Stomach (tissue), 9 donors: ENCODE measurements around the gene SLC17A6. TPM values are rescaled to one million over a fixed set of nuclear protein-coding genes. Genes with fewer than 3 reads are reported as not detected.

Experiments used
- DNase-seq, 2 donors: peaks; one replicate each; pipeline versions ENCODE4 v3.0.0 to v3.0.0-alpha.2; 2013 to 2019
- H3K27ac ChIP-seq, 5 donors: fragments of 200-600 bp in 4 of 5; sonication (generic) in 4 of 5; one replicate each; pipeline ENCODE4 v1.5.1; 2013 to 2019; ENCODE audit warnings: mild to moderate bottlenecking in 1 of 5, moderate library complexity in 1 of 5
- H3K27me3 ChIP-seq, 3 donors: fragments of 200-600 bp; sonication (generic); one replicate each; pipeline ENCODE4 v1.5.1; 2017 to 2019; ENCODE audit warnings: mixed run types in 1 of 3
- H3K36me3 ChIP-seq, 4 donors: fragments of 200-600 bp; sonication (generic); 1 replicate in 3 of 4; 2 replicates in 1 of 4; pipeline ENCODE4 v1.5.1; 2016 to 2019
- H3K4me1 ChIP-seq, 4 donors: fragments of 200-600 bp; sonication (generic); one replicate each; pipeline ENCODE4 v1.5.1; 2016 to 2019
- H3K4me3 ChIP-seq, 4 donors: fragments of 200-600 bp; sonication (generic) in 3 of 4; one replicate each; pipeline ENCODE4 v1.5.1; 2016 to 2019; ENCODE audit warnings: mild to moderate bottlenecking in 1 of 4
- H3K9me3 ChIP-seq, 4 donors: fragments of 200-600 bp; sonication (generic); one replicate each; pipeline ENCODE4 v1.5.1; 2016 to 2019
- EP300 ChIP-seq: sonication (generic); formaldehyde crosslinking; IDR thresholded peaks from one replicate; pipeline ENCODE4 v1.6.1; 2017; ENCODE audit warnings: antibody characterized with exemption
- POLR2A ChIP-seq, 4 donors: fragments of 450-650 bp; IDR thresholded peaks; one replicate each; pipeline ENCODE4 v1.6.1; 2016; ENCODE audit warnings: antibody characterized with exemption in 4 of 4, control low read depth in 2 of 4, mild to moderate bottlenecking in 1 of 4, moderate library complexity in 1 of 4
- POLR2AphosphoS5 ChIP-seq, 3 donors: sonication (generic); formaldehyde crosslinking; IDR thresholded peaks; one replicate each; pipeline ENCODE4 v1.6.1; 2016; ENCODE audit warnings: antibody characterized with exemption in 3 of 3
- WGBS, 5 donors: extraction: QIAGEN DNeasy Blood & Tissue Kit in 3 of 5; methylation state at CpG; one replicate each; pipeline versions ENCODE4 v1.1.5 to v1.1.7; 2013 to 2018; 5-methylcytosine and 5-hydroxymethylcytosine counted together
- intact Hi-C: fragments of 100-400 bp; cut with DNase I; formaldehyde crosslinking; loops from one replicate; pipeline ENCODE4 v1.15.1; 2023; ENCODE audit warnings: low total_unique reads
- polyA plus RNA-seq, 3 donors: library from polyadenylated mRNA; stranded (reverse); fragments of 200-250 nt; gene quantifications; one replicate each; pipeline ENCODE4 v1.2.3, GENCODE V29; 2013
- total RNA-seq, 5 donors: library from RNA; depleted of rRNA; stranded (reverse); fragments of >200 nt; gene quantifications; one replicate each; pipeline versions ENCODE4 v1.1.0 to v1.2.3, GENCODE V29; 2014 to 2016
- TF ChIP-seq, protein P1 (sequence below), 7 experiments: fragments of 450-650 bp in 4 of 7; fragments of 200-600 bp in 3 of 7; sonication (generic) in 3 of 7; IDR thresholded peaks; one replicate each; pipeline ENCODE4 v1.5.1; 2016 to 2019; ENCODE audit warnings: antibody characterized with exemption in 7 of 7, control low read depth in 2 of 7, mild to moderate bottlenecking in 1 of 7
- donor health status: healthy with polysubstance abuse.
- donor health status: Bipolar disorder and iron deficiency.
- donor health status: healthy.

Gene SLC17A6
- total and polyA plus RNA-seq, 8 donors = not detected

DNA sequence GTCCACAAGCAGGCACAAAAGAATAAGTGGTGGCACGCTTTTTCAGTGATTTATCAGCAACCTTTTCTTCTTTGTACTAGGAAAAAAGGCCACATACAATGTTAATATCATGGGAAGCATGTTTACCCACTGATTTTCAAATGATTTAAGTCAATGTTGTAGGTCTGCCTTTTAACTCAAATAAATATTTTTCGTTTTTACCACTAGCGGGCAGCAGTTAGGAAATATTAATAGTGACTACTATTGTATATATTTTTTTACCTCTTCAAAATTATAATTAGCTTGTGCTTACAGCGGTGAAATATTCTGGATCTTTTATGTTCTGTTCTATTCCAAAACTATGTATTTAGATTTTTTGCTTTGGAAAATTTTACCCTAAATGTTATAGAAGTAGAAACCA lies 6.4 kb upstream of the SLC17A6 start:
- intact Hi-C loops = loop anchor here (10.0 kb wide), 1 partner anchor 453 kb away; no protein-coding TSS in a partner anchor
- no peak overlapping the region for H3K27ac ChIP-seq
- TF ChIP-seq EP300 = no peak
- TF ChIP-seq POLR2A (IDR thresholded peaks at IDR 0.05) = no peak
- TF ChIP-seq, protein P1, sequence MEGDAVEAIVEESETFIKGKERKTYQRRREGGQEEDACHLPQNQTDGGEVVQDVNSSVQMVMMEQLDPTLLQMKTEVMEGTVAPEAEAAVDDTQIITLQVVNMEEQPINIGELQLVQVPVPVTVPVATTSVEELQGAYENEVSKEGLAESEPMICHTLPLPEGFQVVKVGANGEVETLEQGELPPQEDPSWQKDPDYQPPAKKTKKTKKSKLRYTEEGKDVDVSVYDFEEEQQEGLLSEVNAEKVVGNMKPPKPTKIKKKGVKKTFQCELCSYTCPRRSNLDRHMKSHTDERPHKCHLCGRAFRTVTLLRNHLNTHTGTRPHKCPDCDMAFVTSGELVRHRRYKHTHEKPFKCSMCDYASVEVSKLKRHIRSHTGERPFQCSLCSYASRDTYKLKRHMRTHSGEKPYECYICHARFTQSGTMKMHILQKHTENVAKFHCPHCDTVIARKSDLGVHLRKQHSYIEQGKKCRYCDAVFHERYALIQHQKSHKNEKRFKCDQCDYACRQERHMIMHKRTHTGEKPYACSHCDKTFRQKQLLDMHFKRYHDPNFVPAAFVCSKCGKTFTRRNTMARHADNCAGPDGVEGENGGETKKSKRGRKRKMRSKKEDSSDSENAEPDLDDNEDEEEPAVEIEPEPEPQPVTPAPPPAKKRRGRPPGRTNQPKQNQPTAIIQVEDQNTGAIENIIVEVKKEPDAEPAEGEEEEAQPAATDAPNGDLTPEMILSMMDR (IDR thresholded peaks at IDR 0.05) = no peak
- no peak for TF ChIP-seq POLR2AphosphoS5 (IDR thresholded peaks at IDR 0.05)

DNA sequence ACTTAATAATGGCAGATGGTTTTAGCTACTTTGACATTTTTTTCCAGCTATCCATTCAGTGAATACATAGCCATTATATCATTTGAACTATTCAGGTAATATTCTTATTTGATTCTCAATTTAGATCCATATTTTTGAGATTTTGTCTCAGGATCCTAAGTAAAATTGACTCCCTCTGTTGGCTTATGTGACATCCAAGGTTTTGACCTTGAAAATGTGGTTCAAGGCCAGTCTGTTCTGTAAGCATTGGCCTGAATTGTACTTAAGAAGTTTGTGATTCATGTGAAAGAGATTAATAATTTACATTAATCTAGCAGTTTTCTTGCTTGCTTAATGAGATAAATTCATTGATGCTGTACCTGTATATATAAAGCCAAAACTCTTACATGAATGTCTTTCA lies 1.6 kb upstream of the SLC17A6 start:
- Histone ChIP-seq H3K27me3 (peaks cover 10 to 43% (median 41%) of the 10 kb centered on the region in 3 donors), H3K27ac (no peak overlapping the region), H3K4me1 (peaks cover 0 to 9% (median 2%) of the 10 kb centered on the region in 4 donors), H3K36me3 (no peaks in the 10 kb centered on the region), H3K4me3 (no peak overlapping the region), H3K9me3 (no peaks in the 10 kb centered on the region)
- DNase-seq = no peak
- intact Hi-C loops = loop anchor here (10.0 kb wide), 1 partner anchor 448 kb away; no protein-coding TSS in a partner anchor
- no peak for TF ChIP-seq EP300
- TF ChIP-seq, protein P1 (IDR thresholded peaks at IDR 0.05) = no peak
- no peak for TF ChIP-seq POLR2A (IDR thresholded peaks at IDR 0.05)
- TF ChIP-seq POLR2AphosphoS5 (IDR thresholded peaks at IDR 0.05) = no peak

More for the DNA sequence above, 6.4 kb upstream of the SLC17A6 start:
- H3K4me1 ChIP-seq = no peaks in the 10 kb centered on the region
- no peak overlapping the region for H3K4me3 ChIP-seq
- H3K36me3 ChIP-seq = no peaks in the 10 kb centered on the region
- H3K9me3 ChIP-seq = no peaks in the 10 kb centered on the region
- no peak for DNase-seq
- WGBS, 5 donors = 38 to 51% (median 43%) methylated on average over 4 of the region's 4 CpGs
- no peaks in the 10 kb centered on the region for H3K27me3 ChIP-seq

DNA sequence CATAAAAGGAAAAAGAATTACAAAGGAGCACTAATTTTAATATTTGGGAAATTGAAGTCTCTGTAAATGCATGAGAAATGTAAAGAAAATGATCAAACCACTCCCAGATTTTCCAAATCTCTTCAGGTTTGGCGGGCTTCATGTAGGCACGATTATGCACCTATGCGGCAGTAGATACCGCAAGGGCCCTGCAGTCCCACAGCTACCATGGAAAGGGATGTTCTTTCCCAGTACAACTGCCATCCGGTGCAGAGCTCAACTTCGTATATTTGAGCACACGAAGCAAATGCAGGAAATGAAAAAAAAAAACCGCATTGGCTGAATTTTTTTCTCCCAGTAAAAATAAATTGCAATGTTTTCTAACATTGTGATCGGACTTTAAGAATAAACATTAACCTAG lies 1.4 kb downstream of the SLC17A6 start:
- DNase-seq = peak in 1 of 2 donors; percentile 3
- no peak overlapping the region for H3K27ac ChIP-seq
- no peak for TF ChIP-seq EP300
- peaks cover 15 to 74% (median 69%) of the 10 kb centered on the region in 3 donors for H3K27me3 ChIP-seq
- intact Hi-C loops = loop anchor here (10.0 kb wide), 1 partner anchor 445 kb away; no protein-coding TSS in a partner anchor
- H3K4me1 ChIP-seq = peaks cover 0 to 26% (median 6%) of the 10 kb centered on the region in 4 donors
- WGBS, 5 donors = 7 to 17% (median 10%) methylated on average over 9 of the region's 9 CpGs
- no peak overlapping the region for H3K4me3 ChIP-seq
- no peaks in the 10 kb centered on the region for H3K9me3 ChIP-seq
- no peaks in the 10 kb centered on the region for H3K36me3 ChIP-seq

DNA sequence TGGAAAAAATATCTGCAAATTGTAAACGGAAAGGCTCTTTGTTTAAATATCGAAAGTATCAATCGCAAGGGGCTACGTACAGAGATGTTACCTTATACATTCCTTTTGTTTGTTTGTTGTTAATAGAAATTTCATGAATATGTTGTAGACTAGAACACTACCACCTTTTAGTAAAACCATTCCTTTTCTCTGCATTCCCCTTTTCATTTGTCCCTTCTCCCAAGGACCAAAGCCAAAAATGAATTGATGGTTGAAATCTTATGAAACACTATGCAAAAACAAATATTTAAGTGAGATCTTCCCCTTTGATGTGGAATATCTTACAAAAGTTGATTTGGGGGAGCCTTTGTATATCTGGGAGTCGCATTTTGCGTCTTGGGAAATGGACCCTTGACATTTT lies 2.1 kb downstream of the SLC17A6 start:
- intact Hi-C loops = no loop called here
- 12 to 24% (median 16%) methylated on average over 6 of the region's 6 CpGs for WGBS, 5 donors
- DNase-seq = no peak
- Histone ChIP-seq H3K27ac (no peak overlapping the region), H3K4me1 (peaks cover 0 to 26% (median 6%) of the 10 kb centered on the region in 4 donors), H3K36me3 (no peaks in the 10 kb centered on the region), H3K4me3 (no peak overlapping the region), H3K27me3 (peaks cover 15 to 80% (median 69%) of the 10 kb centered on the region in 3 donors), H3K9me3 (no peaks in the 10 kb centered on the region)
- TF ChIP-seq EP300 = no peak
- no peak for TF ChIP-seq POLR2AphosphoS5 (IDR thresholded peaks at IDR 0.05)
- TF ChIP-seq, protein P1 (IDR thresholded peaks at IDR 0.05) = no peak
